GM19455 (cell line): ENCODE measurements around the gene ITPK1.
"Not testable (repeated sequence)": the region's sequence is repeated elsewhere in the genome, so short reads cannot be mapped to it uniquely, and the experiment has no call there.

Source experiments
- ATAC-seq: cut with Tn5 transposase; IDR thresholded peaks from one replicate; pipeline ENCODE4 v1.9.1; 2021; ENCODE audit not compliant: unreplicated experiment

The ITPK1 gene

DNA sequence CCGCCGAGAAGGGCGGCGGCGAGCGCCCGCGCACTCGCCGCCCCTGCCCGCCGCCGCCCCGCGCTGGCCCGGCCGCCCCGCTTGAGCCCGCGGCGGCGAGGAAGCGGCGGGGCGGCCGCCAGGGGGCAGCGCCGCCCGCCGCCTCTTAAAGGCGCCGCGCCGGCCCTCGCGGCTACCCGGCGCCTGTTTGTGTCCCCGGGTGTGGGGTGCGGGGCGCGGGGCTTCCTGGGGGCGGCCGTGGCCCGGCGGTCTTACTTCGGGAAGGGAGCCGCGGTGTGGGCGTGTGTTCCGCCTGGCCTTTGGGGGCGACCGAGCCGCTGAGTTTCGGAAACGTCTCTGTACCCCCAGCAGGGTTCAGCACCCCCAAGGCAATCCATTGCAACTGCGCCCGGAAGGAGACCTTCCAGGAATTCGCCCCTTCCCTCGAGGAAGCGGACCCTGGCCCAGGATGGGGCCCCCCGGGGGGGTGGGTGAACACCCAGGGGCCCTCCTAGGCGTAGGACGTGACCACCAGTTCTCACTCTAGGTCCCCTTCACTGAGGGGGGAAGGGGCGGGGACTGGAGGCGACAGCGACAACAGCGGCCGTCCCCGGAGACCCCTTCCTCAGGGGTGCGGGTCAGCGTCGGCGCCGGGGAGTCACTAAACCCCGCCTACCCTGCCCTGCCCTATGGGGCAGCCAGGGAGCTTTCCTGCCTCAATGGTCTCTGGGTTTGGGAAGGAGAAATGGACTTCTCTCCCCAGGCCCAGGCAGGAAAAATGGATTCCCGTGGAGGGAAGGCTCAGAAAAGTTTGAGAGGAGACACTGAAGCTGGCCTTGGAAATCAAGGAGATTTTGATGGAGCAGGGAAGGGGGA, at the start of gene ITPK1:
TSS of gene ITPK1 (minus strand) at position 105 of the 855 bp plus-strand sequence. CDS start 762 bp downstream, outside the sequence.
- ATAC-seq: peak; percentile 58

DNA sequence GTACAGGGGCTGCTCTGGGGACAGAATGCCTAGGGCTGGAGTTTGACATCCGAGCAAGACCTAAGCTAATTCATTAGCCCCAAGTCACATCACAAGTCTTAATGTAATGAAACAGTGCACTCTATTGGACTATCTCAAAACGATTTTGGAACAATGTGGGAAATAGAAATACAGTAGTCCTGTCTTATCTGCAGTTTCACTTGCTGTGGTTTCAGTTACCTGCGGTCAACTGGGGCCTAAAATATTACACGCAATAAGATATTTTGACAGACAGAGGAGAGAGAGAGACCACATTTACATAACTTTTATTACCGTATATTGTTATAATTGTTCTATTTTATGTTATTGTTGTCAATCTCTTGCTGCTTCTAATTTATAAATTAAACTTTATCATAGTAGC, 47.8 kb upstream of the ITPK1 start:
- ATAC-seq: no peak

DNA sequence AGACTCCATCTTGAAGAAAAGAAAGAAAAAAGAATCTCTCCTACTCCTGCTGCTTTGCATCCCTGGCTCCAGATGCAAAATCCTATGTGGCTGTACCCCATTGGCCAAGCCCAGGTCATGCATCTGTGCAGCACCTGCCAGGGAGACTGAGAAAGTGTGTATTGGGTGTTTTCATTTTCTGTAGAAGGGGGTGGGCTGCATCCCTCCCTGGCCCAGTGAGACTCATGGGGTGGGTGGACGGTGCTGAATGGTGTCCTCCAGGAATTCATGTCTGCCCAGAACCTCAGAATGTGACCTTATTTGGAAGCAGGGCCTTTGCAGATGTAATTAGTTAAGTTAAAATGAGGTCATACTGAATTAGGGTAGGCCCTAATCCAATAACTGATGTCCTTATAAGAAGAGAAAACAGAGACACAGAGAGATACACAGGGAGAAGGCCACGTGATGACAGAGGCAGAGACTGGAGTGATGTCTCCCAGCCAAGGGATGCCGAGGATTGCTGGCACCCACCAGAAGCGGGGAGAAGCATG, 45.8 kb upstream of the ITPK1 start:
- no peak for ATAC-seq

DNA sequence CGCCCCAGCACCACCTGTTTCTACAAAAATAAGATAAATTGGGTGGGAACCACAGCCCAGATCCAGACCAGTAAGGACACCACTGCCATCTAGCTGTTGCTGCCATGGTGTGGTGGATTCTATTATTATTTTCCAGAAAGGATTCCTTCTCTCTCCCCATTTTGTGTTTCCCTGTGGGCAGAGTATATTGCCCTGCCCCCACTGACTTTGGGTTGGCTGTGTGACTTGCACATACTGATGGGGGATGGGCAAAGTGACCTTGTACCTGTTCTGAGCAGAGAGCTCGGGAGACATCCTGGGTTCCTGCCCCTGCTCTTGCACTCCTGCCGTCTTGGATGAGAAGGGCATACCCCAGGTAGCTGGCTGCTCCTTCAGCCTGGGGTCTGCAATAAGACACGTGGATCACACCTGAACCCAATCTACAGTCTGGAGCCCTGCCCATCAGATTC, 44.7 kb upstream of the ITPK1 start:
- no peak for ATAC-seq

DNA sequence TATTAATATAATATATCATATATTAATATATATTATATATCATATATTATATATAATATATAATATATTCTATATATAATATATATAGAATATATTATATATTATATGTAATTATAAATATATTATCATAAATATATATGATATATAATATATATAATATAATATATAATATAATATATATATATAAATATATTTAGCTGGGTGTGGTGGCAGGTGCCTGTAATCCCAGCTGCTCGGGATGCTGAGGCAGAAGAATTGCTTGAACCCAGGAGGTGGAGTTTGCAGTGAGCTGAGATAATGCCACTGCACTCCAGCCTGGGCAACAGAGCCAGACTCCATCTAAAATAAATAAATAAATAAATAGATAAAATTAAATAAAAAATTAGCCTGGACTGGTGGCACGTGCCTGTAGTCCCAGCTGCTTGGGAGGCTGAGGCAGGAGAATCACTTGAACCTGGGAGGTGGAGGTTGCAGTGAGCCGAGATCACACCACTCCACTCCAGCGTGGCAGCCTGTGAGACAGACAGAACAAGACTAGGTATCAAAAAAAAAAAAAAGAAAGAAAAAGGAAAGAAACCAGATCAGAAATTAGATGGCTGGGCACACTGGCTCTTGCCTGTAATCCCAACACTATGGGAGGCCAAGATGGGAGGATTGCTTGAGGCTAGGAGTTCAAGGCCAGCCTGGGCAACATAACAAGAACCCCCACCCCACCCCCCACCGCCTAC, 44.1 kb upstream of the ITPK1 start:
- not testable (repeated sequence) for ATAC-seq

DNA sequence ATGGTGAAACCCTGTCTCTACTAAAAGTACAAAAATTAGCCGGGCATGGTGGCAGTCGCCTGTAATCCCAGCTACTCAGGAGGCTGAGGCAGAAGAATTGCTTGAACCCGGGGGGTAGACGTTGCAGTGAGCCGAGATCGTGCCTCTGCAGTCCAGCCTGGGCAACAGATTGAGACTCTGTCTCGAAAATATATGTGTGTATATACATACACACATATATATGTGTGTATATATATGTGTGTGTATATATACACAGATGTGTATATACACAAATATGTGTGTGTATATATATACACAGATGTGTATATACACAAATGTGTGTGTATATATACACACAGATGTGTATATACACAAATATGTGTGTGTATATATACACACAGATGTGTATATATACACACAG, 42.6 kb upstream of the ITPK1 start:
- ATAC-seq: not testable (repeated sequence)

DNA sequence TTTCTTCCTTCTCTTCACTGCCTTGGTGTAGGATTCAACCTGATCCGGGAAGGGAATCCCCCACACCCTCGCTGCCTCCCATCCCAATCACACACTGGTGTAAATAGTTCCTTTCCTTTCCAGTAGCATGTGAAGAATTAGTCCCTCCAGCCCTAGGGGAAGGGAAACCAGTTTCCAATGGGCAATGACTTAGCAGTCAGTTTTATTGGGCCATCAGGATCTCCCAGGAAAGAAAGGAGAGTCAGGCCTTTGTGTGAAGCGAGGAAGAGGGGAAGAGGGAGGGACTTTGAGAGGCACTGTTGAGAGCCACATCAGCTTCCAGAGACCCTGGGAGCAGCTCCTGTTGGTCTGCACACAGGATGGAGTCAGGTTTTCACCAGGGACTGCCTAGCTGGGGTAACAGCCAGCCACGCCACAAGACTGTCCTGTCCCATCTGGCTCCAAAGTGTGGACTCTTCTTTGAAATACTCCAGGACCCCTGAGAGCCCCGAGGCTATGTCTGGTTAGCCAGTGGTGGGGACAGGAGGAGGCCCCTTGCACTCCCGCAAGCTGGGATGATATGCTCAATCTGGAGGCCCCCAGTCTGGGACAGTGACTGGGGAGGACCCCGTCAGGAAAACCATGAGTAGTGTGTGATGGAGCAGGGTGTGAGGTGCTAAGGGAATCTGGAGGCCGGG, 41.1 kb upstream of the ITPK1 start:
- no peak for ATAC-seq

DNA sequence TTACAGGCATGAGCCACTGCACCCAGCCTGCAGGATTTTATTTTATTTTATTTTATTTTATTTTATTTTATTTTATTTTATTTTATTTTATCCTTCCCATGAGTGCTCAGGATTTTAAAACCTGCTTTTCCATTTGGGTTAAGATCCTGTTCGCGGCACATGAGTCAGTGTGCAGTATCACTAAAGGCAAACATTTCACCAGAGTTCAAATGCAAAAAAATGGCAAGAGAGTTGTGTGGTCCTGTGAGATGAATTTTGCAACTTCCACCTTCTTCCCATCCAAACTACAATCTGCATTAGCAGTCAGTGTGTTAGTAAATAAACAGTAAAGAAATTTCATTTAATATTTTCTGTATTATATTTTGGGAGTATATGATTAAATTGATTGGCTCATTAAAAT, 39.9 kb upstream of the ITPK1 start:
- no peak for ATAC-seq

DNA sequence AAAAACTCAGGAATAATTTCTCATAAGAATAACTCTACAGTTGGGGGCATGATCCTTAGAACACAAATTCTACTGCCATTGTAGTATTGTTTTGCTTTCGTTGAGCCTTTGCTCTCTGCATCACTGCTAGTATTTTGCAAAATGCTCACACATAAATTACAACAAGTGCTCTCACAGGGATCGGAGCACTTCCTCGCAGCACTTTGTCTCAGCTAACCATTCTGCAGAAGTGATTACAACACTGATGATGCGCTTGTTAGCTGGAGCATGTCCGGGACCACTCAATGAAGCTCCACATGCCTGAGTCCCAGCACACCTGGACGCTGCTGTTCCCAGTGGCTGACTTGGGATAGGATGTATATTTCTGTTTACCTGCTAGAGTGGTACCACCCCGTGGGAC, 37.4 kb upstream of the ITPK1 start:
- ATAC-seq: no peak

DNA sequence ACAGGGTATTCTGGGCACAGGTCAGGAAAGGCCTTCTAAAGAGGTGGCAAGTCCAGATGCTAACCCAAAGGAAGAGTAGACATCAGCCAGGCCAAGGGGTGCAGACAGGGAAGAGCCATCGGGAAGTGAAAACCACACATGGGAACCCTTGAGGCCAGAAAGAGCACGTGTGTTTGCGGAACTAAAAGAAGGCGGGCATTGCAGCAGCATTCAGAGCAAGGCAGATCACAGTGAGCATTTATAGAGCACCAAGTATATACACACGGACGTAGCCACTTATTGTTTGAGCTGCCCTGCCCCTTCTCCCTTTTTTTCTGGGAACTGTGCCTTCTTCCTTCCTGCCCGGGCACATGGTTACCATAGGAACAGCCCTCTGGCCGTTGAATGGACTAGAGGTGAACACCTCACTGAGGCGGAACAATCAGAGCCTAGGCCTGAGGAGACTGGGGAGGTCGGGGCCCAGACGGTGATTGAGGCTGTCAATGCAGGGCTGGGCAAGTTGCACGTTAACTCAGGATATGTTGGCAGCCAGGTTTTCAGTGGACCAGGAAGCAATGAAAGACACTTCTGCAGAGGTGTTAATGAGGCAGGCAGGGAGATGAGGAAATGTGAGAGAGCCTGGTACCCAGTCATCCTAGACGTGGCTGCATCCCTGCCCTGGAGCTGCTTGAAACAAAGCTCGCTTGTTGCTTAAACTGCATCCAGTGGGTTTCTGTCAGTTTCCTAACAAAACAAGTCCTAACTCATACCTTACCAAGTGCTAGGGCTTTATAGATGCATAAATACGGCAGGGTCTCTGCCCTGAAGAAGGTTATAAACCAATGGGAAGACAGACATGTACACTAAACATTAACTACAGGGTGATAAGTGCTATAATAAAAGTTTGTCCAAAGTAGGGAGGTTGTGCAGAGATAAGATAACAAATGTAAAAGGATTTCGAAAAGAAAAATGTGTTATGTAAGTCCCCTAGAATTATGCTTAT, 34.8 kb upstream of the ITPK1 start:
- no peak for ATAC-seq

DNA sequence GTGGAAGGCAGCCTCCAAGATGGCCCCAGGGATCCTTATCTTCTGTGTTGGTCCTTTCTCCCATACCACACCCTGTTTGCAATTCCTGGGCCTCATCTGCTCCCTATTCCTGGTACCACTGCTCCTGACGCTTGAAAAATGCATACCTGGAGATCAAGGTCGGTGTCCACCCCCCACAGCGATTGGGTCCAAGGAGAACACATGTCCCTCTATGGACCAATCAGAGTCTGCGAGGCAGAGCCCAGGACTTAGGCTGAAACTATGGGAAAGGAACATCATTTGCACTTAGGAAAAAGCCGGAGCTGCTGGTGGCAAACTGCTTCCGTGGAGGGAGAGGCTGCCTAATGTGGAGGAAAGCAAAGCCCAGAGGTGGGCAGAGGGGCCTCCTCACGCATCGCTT, 33.3 kb upstream of the ITPK1 start:
- ATAC-seq: no peak

DNA sequence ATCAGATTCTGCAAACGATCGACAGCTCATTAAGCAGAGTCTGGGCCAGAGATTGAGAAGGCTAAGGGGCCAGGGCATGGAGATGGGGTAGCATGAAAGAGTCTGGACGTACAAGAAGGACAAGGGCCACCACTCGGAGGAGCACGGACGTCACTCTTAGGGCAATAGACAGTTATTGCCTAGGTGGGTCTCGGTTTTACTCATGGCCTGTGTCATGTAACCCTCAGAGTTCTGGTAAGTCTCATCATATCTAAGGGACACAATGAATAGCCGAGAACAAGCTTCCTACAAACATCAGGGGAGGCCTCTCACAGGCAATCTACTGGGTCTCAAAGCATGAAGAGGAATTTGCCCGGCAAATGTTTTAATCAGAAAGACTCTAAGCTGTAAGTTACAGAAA, 30.4 kb upstream of the ITPK1 start:
- ATAC-seq: no peak

DNA sequence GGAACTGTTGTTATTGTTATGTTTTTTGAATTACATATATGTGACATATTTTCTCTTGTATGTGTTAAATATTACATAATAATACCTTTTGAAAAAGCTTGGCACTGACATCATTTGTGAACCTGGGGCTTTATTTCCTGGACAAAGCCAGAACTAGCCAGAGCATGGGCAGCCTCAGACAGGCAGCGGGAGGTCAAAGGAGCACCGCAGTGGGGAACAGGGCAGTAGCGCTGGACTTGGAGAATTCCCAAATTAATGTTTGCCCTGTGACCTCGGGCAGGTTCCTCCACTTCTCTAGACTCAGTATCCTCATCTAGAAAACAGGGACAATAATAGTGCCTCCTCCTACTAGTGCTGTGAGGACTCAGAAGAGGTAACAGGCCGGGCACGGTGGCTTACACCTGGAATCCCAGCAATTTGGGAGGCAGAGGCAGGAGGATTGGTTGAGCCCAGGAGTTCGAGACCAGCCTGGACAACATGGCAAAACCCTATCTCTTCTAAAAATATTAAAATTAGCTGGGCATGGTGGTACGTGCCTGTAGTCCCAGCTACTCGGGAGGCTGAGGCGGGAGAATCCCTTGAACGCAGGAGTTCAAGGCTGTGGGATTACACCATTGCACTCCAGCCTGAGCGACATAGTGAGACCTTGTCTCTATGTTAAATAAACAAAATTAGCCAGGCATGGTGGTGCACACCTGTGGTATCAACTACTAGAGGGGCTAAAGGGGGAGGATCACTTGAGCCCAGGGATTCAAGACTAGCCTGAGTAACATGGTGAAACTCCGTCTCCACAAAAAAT, 27.3 kb upstream of the ITPK1 start:
- ATAC-seq: no peak

DNA sequence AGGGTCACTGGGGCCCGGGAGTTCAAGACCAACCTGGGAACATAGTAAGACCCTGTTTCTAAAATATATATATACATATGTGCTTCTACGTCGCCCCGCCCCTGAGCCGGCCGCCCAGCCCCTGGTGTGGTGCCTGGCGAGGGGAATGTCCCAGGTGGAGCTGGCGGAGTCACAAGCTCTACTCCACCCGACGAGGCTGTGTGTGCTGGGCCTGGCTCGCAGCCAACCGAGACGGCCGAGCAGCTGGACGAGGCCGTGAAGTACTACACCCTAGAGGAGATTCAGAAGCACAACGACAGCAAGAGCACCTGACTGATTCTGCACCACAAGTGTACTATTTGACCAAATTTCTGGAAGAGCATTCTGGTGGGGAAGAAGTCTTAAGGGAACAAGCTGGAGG, 22.1 kb upstream of the ITPK1 start:
- no peak for ATAC-seq

DNA sequence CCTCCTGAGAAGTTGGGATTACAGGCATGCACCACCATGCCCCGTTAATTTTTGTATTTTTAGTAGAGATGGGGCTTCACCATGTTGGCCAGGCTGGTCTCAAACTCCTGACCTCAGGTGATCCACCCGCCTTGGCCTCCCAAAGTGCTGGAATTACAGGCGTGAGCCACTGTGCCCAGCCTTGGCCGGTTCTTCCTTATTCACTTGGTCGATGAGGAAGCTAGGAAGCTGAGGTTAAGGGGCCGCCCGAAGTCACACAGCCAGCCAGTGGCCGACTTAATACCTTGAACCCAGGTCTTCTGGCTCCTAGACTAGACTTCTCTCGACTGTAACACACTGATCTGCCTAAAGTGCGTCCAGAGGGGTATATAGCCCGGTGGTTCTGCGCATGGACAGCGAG, 20.8 kb upstream of the ITPK1 start:
- not testable (repeated sequence) for ATAC-seq

DNA sequence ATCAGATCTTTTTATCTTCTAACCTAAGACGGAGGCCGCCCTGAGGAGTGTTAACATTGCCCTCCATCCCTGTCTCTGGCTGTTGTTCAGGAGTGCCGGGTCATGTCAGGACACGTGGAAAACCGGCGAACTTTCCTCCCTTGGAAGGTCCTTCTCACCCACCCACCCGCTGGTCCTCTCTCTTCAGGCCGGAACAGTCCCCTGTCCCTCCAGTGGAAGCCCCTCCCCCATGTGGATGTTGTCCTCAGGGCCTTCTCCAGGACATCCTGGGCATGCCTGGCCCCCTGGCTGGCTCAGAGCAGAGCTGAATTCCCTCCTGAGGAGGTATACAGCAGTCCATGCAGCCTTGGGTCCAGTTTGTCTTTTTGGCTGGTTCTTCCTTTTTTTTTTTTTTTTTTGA, 20.3 kb upstream of the ITPK1 start:
- ATAC-seq: no peak

DNA sequence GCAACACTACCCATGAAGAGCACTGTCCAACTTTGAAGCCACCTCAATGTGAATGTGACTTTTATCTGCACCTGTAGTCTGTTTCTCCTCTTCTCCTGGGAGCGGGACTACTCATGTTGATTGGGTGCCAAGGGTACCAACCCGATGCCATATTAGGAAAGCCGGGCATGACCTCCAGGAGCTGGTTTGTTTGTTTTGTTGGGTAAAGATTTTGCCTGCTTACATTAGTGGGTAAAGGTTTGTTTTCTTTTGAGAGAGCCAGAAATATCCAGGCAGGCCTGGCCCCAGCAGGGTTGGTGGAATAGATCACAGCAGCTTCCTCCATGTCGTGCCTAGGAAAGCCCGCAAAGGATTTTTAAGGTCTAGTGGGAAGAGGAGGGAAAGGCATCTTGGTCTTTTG, 19.7 kb upstream of the ITPK1 start:
- ATAC-seq: no peak

DNA sequence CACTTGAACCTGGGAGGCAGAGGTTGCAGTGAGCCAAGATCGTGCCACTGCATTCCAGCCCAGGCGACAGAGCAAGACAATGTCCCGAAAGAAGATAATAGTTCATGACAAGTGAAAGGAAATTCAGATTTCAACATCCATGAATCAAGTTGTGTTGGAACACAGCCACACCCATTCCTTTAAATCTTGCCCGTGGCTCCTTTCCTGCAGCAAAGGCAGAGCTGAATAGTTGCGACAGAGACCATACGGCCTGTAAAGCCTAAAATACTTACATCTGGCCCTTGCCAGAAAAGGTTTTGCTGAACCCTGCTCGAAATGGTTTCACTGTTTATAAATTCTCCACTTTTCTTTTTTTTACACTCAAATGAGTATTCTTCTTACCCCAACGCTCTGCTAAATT, 17.7 kb upstream of the ITPK1 start:
- no peak for ATAC-seq

DNA sequence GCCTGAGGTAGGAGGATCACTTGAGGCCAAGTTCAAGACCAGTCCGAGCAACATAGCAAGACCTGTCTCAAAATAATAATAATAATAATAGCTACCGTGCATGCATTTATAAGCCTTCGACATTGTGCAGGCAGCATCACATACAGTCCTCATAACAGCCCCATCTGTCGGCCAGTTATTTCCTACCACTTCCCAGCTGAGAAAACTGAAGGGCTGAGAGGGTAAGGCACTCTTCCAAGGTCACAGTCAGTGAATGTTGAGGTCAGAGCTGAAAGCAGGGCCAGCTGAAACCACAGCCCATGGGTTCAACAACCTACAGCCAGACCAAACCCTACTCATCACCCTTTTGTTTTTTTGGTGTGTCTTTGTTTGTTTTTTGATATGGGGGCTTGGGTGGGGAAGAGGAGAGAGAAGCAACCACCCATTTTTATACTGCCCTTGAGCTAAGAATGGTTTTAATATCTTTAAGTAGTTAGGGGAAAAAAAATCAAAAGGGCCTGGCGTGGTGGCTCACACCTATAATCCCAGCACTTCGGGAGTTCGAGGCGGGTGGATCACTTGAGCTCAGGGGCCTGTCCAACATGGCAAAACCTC, 16.8 kb upstream of the ITPK1 start:
- ATAC-seq: no peak
